Measurements from ENCODE around the gene ACTN1.

ACTN1 gene

GRCh38 chr14:68951035-68951797 lies 27.9 kb downstream of the ACTN1 start:
- DNase-seq (ENCODE audit: low read depth in 3 of 3): no peak

- no peak for DNase-seq (ENCODE audit: low read depth in 3 of 3)
Observed at GRCh38 chr14:68950111-68950510, 29.0 kb downstream of the ACTN1 start.

GRCh38 chr14:68949601-68949965 lies 29.5 kb downstream of the ACTN1 start:
- no peak for DNase-seq (ENCODE audit: low read depth in 3 of 3)

- DNase-seq (ENCODE audit: low read depth in 3 of 3): no peak
Observed at GRCh38 chr14:68948686-68949600, 30.2 kb downstream of the ACTN1 start.

- no peak for DNase-seq (ENCODE audit: low read depth in 3 of 3)
Observed at GRCh38 chr14:68947802-68948201, 31.3 kb downstream of the ACTN1 start.

- DNase-seq (ENCODE audit: low read depth in 3 of 3): no peak
Observed at GRCh38 chr14:68946489-68946822, 32.6 kb downstream of the ACTN1 start.

GRCh38 chr14:68945585-68946488 lies 33.3 kb downstream of the ACTN1 start:
- no peak for DNase-seq (ENCODE audit: low read depth in 3 of 3)

GRCh38 chr14:68945190-68945584 lies 33.9 kb downstream of the ACTN1 start:
- DNase-seq (ENCODE audit: low read depth in 3 of 3): no peak

GRCh38 chr14:68944162-68944561 lies 34.9 kb downstream of the ACTN1 start:
- no peak for DNase-seq (ENCODE audit: low read depth in 3 of 3)

- no peak for DNase-seq (ENCODE audit: low read depth in 3 of 3)
Observed at GRCh38 chr14:68943107-68943506, 36.0 kb downstream of the ACTN1 start.

GRCh38 chr14:68942296-68943035 lies 36.6 kb downstream of the ACTN1 start:
- no peak for DNase-seq (ENCODE audit: low read depth in 3 of 3)

- no peak for DNase-seq (ENCODE audit: low read depth in 3 of 3)
Observed at GRCh38 chr14:68941820-68942219, 37.3 kb downstream of the ACTN1 start.

- no peak for DNase-seq (ENCODE audit: low read depth in 3 of 3)
Observed at GRCh38 chr14:68940614-68941185, 38.4 kb downstream of the ACTN1 start.

- DNase-seq (ENCODE audit: low read depth in 3 of 3): no peak
Observed at GRCh38 chr14:68939893-68940613, 39.0 kb downstream of the ACTN1 start.

GRCh38 chr14:68939181-68939892 lies 39.8 kb downstream of the ACTN1 start:
- no peak for DNase-seq (ENCODE audit: low read depth in 3 of 3)

- DNase-seq (ENCODE audit: low read depth in 3 of 3): no peak
Observed at GRCh38 chr14:68938271-68939150, 40.6 kb downstream of the ACTN1 start.

GRCh38 chr14:68937471-68938270 lies 41.4 kb downstream of the ACTN1 start:
- DNase-seq (ENCODE audit: low read depth in 3 of 3): no peak

GRCh38 chr14:68936980-68937379 lies 42.1 kb downstream of the ACTN1 start:
- DNase-seq (ENCODE audit: low read depth in 3 of 3): no peak
